HCT116 (cell line): ENCODE measurements around the gene NXN.

Experiments
- CTCF ChIP-seq, 3 experiments: fragments of 200-600 bp in 1 of 3; sonication (generic) in 1 of 3; IDR thresholded peaks in 2 of 3; conservative IDR thresholded peaks in 1 of 3; 2 replicates each; pipeline ENCODE4 v1.5.1; 2012 to 2017; ENCODE audit warnings: low read depth in 2 of 3, low read length in 2 of 3, antibody characterized with exemption in 1 of 3, borderline replicate concordance in 1 of 3, control low read depth in 1 of 3, mild to moderate bottlenecking in 1 of 3, mixed read lengths in 1 of 3, mixed run types in 1 of 3, moderate library complexity in 1 of 3; ENCODE audit not compliant: insufficient read depth in 1 of 3
- EZH2 ChIP-seq: fragments of 200-600 bp; sonication (generic); IDR thresholded peaks from 2 replicates; pipeline ENCODE4 v1.6.1; 2017; ENCODE audit warnings: antibody characterized with exemption, mixed run types
- FOSL1 ChIP-seq: IDR thresholded peaks from 2 replicates; pipeline ENCODE4 v1.6.1; 2012; ENCODE audit warnings: low read depth
- POLR2A ChIP-seq: IDR thresholded peaks from 2 replicates; pipeline ENCODE4 v1.7.0; 2011; ENCODE audit warnings: borderline replicate concordance; ENCODE audit not compliant: insufficient read depth, insufficient read length; ENCODE audit errors: extremely low read depth
- POLR2AphosphoS5 ChIP-seq: IDR thresholded peaks from 2 replicates; pipeline ENCODE4 v1.6.1; 2011; ENCODE audit warnings: mild to moderate bottlenecking, low read depth, low read length, moderate library complexity
- YY1 ChIP-seq: IDR thresholded peaks from 2 replicates; pipeline ENCODE4 v1.6.1; 2011; ENCODE audit warnings: low read length, low read depth, moderate library complexity, mild to moderate bottlenecking; ENCODE audit not compliant: insufficient replicate concordance; ENCODE audit errors: extremely low read depth
- ZNF274 ChIP-seq: fragments of 200-500 bp; sonication (Bioruptor generic); IDR thresholded peaks from 2 replicates; pipeline ENCODE4 v1.6.1; 2014; ENCODE audit warnings: mild to moderate bottlenecking, low read depth, low read length, inconsistent platforms

DNA sequence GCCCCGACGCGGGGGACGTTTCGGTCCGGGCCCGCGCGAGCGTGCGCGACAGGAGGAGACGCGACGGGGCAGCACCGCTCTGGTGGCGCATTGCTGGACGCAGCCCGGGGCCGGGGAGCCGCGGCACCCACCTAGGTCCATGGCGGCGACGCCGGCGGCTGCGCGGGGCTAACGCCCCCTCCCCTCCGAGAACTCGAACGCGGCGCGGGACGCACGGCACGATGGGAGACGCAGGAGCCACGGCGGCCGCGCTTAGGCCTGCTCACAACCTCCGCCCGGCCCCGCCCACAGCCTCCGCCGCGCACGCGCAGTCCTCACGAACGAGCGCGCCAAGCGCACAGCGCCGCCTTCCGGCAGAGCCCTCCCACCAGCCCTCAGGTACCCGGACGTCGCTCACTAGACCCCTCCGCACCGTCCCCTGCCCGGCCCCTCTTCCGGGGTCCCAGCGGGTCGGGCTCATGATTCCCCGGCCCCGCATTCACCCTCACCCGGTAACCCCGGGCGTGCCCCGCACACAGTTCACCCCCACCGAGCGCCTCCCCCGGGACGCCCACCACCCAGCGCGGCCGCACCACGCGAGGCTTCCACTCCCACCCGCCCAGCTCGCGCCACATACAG, 227.5 kb downstream of the NXN start, which contains the start of gene GEMIN4:
- TF ChIP-seq CTCF (IDR thresholded peaks at IDR 0.05 in 2 of 3, conservative IDR thresholded peaks at IDR 0.05 in 1 of 3; ENCODE audit: borderline replicate concordance in 1 of 3, insufficient read depth in 1 of 3, low read depth in 2 of 3, low read length in 2 of 3), result peak; percentile 33 to 94 (median 73); a peak in 5 of 6 replicates
- TF ChIP-seq POLR2A, result peak; percentile 78
- TF ChIP-seq YY1, result no peak
- peak; percentile 92 for TF ChIP-seq POLR2AphosphoS5
- TF ChIP-seq ZNF274, result no peak
- TF ChIP-seq EZH2, result no peak
- no peak for TF ChIP-seq FOSL1
